ENCODE data around the gene PZP.

PZP gene

GRCh38 chr12:9104087-9104486 lies 104.1 kb downstream of the PZP start:
- no peak for DNase-seq (ENCODE audit: low read depth)

GRCh38 chr12:9103050-9103849 lies 104.9 kb downstream of the PZP start:
- DNase-seq (ENCODE audit: low read depth) = no peak

- DNase-seq (ENCODE audit: low read depth) = no peak
Measured at GRCh38 chr12:9101018-9101687, 107.0 kb downstream of the PZP start.

- DNase-seq (ENCODE audit: low read depth) = no peak
Measured at GRCh38 chr12:9099552-9100190, 108.5 kb downstream of the PZP start.

All from non-pigmented ciliary epithelial cell (primary cell).